IMR-90 (cell line): ENCODE results near the gene ITGAL.
"Not testable (repeated sequence)": the region's sequence is repeated elsewhere in the genome, so short reads cannot be mapped to it uniquely, and the experiment has no call there.

Experiments
- CEBPB ChIP-seq: IDR thresholded peaks from 2 replicates; pipeline ENCODE4 v1.6.1; 2012; ENCODE audit warnings: low read depth, low read length, improper control_type of control experiment
- MXI1 ChIP-seq: IDR thresholded peaks from 2 replicates; pipeline ENCODE4 v1.6.1; 2012; ENCODE audit warnings: low read depth, mild to moderate bottlenecking, low read length, moderate library complexity, borderline replicate concordance
- POLR2A ChIP-seq: IDR thresholded peaks from 2 replicates; pipeline ENCODE4 v1.6.1; 2012; ENCODE audit warnings: mild to moderate bottlenecking, low read depth, low read length
- RCOR1 ChIP-seq: IDR thresholded peaks from 2 replicates; pipeline ENCODE4 v1.6.1; 2012; ENCODE audit warnings: mild to moderate bottlenecking, low read length, improper control_type of control experiment; ENCODE audit not compliant: insufficient replicate concordance
- SMC3 ChIP-seq: fragments of 150-350 bp; IDR thresholded peaks from 2 replicates; pipeline ENCODE4 v1.6.1; 2016; ENCODE audit warnings: low read depth, mild to moderate bottlenecking, antibody characterized with exemption, low read length, moderate library complexity
- TF ChIP-seq, protein P1 (sequence below): conservative IDR thresholded peaks from 2 replicates; pipeline ENCODE4 v1.5.1; 2012; ENCODE audit warnings: mild to moderate bottlenecking, low read depth, low read length, improper control_type of control experiment

DNA sequence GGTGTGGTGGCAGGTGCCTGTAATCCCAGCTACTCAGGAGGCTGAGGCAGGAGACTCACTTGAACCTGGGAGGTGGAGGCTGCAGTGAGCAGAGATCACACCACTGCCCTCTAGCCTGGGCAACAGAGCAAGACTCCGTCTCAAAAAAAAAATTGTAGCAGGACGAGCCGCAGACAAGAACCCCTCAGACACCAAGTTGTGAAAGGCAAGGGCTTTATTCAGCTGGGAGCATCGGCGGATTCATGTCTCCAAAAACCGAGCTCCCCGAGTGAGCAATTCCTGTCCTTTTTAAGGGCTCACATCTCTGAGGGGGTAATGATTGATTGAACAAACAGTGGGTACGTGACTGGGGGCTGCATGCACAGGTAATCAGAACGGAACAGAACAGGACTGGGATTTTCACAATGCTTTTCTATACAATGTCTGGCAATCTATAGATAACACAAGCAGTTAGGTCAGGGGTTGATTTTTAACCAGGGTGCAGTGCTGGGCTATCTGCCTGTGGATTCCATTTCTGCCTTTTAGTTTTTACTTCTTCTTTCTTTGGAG is 68.4 kb downstream of the ITGAL start:
- TF ChIP-seq, protein P1, sequence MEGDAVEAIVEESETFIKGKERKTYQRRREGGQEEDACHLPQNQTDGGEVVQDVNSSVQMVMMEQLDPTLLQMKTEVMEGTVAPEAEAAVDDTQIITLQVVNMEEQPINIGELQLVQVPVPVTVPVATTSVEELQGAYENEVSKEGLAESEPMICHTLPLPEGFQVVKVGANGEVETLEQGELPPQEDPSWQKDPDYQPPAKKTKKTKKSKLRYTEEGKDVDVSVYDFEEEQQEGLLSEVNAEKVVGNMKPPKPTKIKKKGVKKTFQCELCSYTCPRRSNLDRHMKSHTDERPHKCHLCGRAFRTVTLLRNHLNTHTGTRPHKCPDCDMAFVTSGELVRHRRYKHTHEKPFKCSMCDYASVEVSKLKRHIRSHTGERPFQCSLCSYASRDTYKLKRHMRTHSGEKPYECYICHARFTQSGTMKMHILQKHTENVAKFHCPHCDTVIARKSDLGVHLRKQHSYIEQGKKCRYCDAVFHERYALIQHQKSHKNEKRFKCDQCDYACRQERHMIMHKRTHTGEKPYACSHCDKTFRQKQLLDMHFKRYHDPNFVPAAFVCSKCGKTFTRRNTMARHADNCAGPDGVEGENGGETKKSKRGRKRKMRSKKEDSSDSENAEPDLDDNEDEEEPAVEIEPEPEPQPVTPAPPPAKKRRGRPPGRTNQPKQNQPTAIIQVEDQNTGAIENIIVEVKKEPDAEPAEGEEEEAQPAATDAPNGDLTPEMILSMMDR: not testable (repeated sequence)
- TF ChIP-seq POLR2A, MXI1, CEBPB, SMC3, RCOR1: not testable (repeated sequence)
